Liver (tissue), 9 donors: ENCODE data around the gene MGRN1. TPM values are rescaled to one million over a fixed set of nuclear protein-coding genes. Genes with fewer than 3 reads are reported as not detected.
A peak's percentile ranks its signal among the peaks of the same experiment; 100 is the strongest.

ENCODE experiments used
- DNase-seq: peaks from one replicate; pipeline ENCODE4 v3.0.0-alpha.2; 2017; ENCODE audit warnings: low spot score
- H3K27ac ChIP-seq, 2 donors: one replicate each; pipeline ENCODE4 v1.7.0; 2013; ENCODE audit warnings: inconsistent platforms in 2 of 2, low read length in 2 of 2, control low read depth in 1 of 2, low read depth in 1 of 2, mild to moderate bottlenecking in 1 of 2
- H3K27me3 ChIP-seq, 4 donors: one replicate each; pipeline versions ENCODE4 v1.6.1 to v1.7.0; 2013; ENCODE audit warnings: low read length in 3 of 4, inconsistent platforms in 1 of 4, mild to moderate bottlenecking in 1 of 4, moderate library complexity in 1 of 4; ENCODE audit not compliant: control insufficient read depth in 4 of 4, insufficient read depth in 4 of 4
- H3K36me3 ChIP-seq, 4 donors: one replicate each; pipeline versions ENCODE4 v1.6.1 to v1.7.0; 2013; ENCODE audit warnings: low read length in 3 of 4, mild to moderate bottlenecking in 3 of 4, low read depth in 1 of 4, moderate library complexity in 1 of 4; ENCODE audit not compliant: control insufficient read depth in 4 of 4, insufficient read depth in 3 of 4
- H3K4me1 ChIP-seq, 4 donors: one replicate each; pipeline versions ENCODE4 v1.6.1 to v1.7.0; 2013; ENCODE audit warnings: low read length in 3 of 4, mild to moderate bottlenecking in 3 of 4, moderate library complexity in 1 of 4; ENCODE audit not compliant: control insufficient read depth in 4 of 4, insufficient read depth in 4 of 4
- H3K4me3 ChIP-seq, 3 donors: one replicate each; pipeline versions ENCODE4 v1.6.1 to v1.7.0; 2013; ENCODE audit warnings: low read length in 3 of 3, control low read depth in 1 of 3, low read depth in 1 of 3, mild to moderate bottlenecking in 1 of 3
- H3K9ac ChIP-seq, 2 donors: one replicate each; pipeline ENCODE4 v1.7.0; 2013; ENCODE audit warnings: low read length in 2 of 2, mild to moderate bottlenecking in 2 of 2, moderate library complexity in 2 of 2, control low read depth in 1 of 2, low read depth in 1 of 2
- H3K9me3 ChIP-seq, 4 donors: one replicate each; pipeline versions ENCODE4 v1.6.1 to v1.7.0; 2013; ENCODE audit warnings: low read length in 3 of 4; ENCODE audit not compliant: control insufficient read depth in 4 of 4
- EGR1 ChIP-seq, 2 donors: IDR thresholded peaks; 2 replicates each; pipeline ENCODE4 v1.6.1; 2016 to 2018; ENCODE audit warnings: antibody characterized with exemption in 2 of 2, low read depth in 2 of 2
- FOXA1 ChIP-seq: IDR thresholded peaks from 2 replicates; pipeline ENCODE4 v1.6.1; 2016; ENCODE audit warnings: antibody characterized with exemption
- FOXA2 ChIP-seq: IDR thresholded peaks from 2 replicates; pipeline ENCODE4 v1.6.1; 2016; ENCODE audit warnings: antibody characterized with exemption
- GABPA ChIP-seq, 2 donors: IDR thresholded peaks in 1 of 2; conservative IDR thresholded peaks in 1 of 2; 2 replicates each; pipeline ENCODE4 v1.6.1; 2016; ENCODE audit warnings: antibody characterized with exemption in 2 of 2, mild to moderate bottlenecking in 1 of 2, moderate library complexity in 1 of 2
- HNF4A ChIP-seq, 2 donors: conservative IDR thresholded peaks; 2 replicates each; pipeline ENCODE4 v1.6.1; 2016; ENCODE audit warnings: antibody characterized with exemption in 2 of 2, mild to moderate bottlenecking in 2 of 2
- HNF4G ChIP-seq: IDR thresholded peaks from 2 replicates; pipeline ENCODE4 v1.6.1; 2016; ENCODE audit warnings: antibody characterized with exemption
- JUND ChIP-seq, 2 donors: IDR thresholded peaks; 2 replicates each; pipeline ENCODE4 v1.6.1; 2016; ENCODE audit warnings: antibody characterized with exemption in 2 of 2
- NR2F2 ChIP-seq: IDR thresholded peaks from 2 replicates; pipeline ENCODE4 v1.6.1; 2016; ENCODE audit warnings: antibody characterized with exemption
- RAD21 ChIP-seq, 2 donors: IDR thresholded peaks; 2 replicates each; pipeline ENCODE4 v1.6.1; 2016; ENCODE audit warnings: antibody characterized with exemption in 2 of 2, mild to moderate bottlenecking in 2 of 2
- RXRA ChIP-seq, 2 donors: IDR thresholded peaks; 2 replicates each; pipeline ENCODE4 v1.6.1; 2017 to 2018; ENCODE audit warnings: antibody characterized with exemption in 2 of 2, mild to moderate bottlenecking in 1 of 2
- SP1 ChIP-seq: IDR thresholded peaks from 2 replicates; pipeline ENCODE4 v1.6.1; 2018; ENCODE audit warnings: antibody characterized with exemption, mild to moderate bottlenecking
- TAF1 ChIP-seq: conservative IDR thresholded peaks from 2 replicates; pipeline ENCODE4 v1.6.1; 2016; ENCODE audit warnings: antibody characterized with exemption, mild to moderate bottlenecking
- WGBS: extraction: QIAGEN DNeasy Blood & Tissue Kit; methylation state at CpG from one replicate; pipeline ENCODE4 v1.1.7; 2013; 5-methylcytosine and 5-hydroxymethylcytosine counted together
- polyA plus RNA-seq, 2 donors: library from polyadenylated mRNA; stranded (reverse) in 1 of 2; unstranded in 1 of 2; fragments of 200-250 nt in 1 of 2; fragments of >200 nt in 1 of 2; fragmentation: Nextera tagmentation in 1 of 2; extraction: Ambion mirVana in 1 of 2; gene quantifications; one replicate each; pipeline versions ENCODE4 v1.2.1 to v1.2.3, GENCODE V29; 2013 to 2015
- total RNA-seq, 2 donors: library from RNA; depleted of rRNA; stranded (reverse); fragments of >200 nt; gene quantifications; one replicate each; pipeline ENCODE4 v1.2.3, GENCODE V29; 2014
- TF ChIP-seq, protein P1 (sequence below): IDR thresholded peaks from 2 replicates; pipeline ENCODE4 v1.6.1; 2016; ENCODE audit warnings: antibody characterized with exemption
- TF ChIP-seq, protein P2 (sequence below): IDR thresholded peaks from 2 replicates; pipeline ENCODE4 v1.6.1; 2016; ENCODE audit warnings: antibody characterized with exemption
- TF ChIP-seq, protein P3 (sequence below): IDR thresholded peaks from 2 replicates; pipeline ENCODE4 v1.6.1; 2016; ENCODE audit warnings: antibody characterized with exemption
- TF ChIP-seq, protein P4 (sequence below): IDR thresholded peaks from 2 replicates; pipeline ENCODE4 v1.6.1; 2016; ENCODE audit warnings: antibody characterized with exemption, mild to moderate bottlenecking
- TF ChIP-seq, protein P5 (sequence below): fragments of 150-350 bp; IDR thresholded peaks from 2 replicates; pipeline ENCODE4 v1.5.1; 2017; ENCODE audit warnings: improper control_type of control experiment, low read depth, low read length; ENCODE audit not compliant: missing input control
- donor health status: healthy.
- donor health status: healthy.
- donor health status: healthy.
- donor health status: healthy.
- donor health status: healthy.

Gene MGRN1
- total and polyA plus RNA-seq, 4 donors = 15.9 to 35.7 (median 25.9) TPM

DNA sequence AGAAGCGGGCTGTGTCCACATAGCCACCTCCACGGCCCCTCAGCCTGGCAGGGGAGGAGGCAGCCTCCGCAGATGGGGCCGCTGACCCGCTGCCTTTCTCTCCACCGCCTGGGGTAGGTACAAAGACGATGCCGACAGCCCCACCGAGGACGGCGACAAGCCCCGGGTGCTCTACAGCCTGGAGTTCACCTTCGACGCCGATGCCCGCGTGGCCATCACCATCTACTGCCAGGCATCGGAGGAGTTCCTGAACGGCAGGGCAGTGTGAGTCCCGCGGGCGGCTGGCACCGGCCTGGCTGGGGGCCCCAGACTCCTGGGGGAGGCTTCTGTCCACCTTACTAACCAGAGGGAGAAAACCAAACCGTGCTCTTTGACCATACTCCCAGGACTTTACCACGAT is 27.9 kb downstream of the MGRN1 start:
- H3K36me3 ChIP-seq = peaks cover 2 to 20% (median 9%) of the 10 kb centered on the region in 4 donors
- TF ChIP-seq, protein P1, sequence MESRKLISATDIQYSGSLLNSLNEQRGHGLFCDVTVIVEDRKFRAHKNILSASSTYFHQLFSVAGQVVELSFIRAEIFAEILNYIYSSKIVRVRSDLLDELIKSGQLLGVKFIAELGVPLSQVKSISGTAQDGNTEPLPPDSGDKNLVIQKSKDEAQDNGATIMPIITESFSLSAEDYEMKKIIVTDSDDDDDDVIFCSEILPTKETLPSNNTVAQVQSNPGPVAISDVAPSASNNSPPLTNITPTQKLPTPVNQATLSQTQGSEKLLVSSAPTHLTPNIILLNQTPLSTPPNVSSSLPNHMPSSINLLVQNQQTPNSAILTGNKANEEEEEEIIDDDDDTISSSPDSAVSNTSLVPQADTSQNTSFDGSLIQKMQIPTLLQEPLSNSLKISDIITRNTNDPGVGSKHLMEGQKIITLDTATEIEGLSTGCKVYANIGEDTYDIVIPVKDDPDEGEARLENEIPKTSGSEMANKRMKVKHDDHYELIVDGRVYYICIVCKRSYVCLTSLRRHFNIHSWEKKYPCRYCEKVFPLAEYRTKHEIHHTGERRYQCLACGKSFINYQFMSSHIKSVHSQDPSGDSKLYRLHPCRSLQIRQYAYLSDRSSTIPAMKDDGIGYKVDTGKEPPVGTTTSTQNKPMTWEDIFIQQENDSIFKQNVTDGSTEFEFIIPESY = no peak
- TF ChIP-seq RAD21 (IDR thresholded peaks at IDR 0.05) = no peak
- no peak for TF ChIP-seq FOXA2
- TF ChIP-seq, protein P2, sequence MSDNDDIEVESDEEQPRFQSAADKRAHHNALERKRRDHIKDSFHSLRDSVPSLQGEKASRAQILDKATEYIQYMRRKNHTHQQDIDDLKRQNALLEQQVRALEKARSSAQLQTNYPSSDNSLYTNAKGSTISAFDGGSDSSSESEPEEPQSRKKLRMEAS = no peak
- no peak for TF ChIP-seq SP1
- TF ChIP-seq, protein P3, sequence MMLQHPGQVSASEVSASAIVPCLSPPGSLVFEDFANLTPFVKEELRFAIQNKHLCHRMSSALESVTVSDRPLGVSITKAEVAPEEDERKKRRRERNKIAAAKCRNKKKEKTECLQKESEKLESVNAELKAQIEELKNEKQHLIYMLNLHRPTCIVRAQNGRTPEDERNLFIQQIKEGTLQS = no peak
- TF ChIP-seq TAF1 = no peak
- TF ChIP-seq, protein P4, sequence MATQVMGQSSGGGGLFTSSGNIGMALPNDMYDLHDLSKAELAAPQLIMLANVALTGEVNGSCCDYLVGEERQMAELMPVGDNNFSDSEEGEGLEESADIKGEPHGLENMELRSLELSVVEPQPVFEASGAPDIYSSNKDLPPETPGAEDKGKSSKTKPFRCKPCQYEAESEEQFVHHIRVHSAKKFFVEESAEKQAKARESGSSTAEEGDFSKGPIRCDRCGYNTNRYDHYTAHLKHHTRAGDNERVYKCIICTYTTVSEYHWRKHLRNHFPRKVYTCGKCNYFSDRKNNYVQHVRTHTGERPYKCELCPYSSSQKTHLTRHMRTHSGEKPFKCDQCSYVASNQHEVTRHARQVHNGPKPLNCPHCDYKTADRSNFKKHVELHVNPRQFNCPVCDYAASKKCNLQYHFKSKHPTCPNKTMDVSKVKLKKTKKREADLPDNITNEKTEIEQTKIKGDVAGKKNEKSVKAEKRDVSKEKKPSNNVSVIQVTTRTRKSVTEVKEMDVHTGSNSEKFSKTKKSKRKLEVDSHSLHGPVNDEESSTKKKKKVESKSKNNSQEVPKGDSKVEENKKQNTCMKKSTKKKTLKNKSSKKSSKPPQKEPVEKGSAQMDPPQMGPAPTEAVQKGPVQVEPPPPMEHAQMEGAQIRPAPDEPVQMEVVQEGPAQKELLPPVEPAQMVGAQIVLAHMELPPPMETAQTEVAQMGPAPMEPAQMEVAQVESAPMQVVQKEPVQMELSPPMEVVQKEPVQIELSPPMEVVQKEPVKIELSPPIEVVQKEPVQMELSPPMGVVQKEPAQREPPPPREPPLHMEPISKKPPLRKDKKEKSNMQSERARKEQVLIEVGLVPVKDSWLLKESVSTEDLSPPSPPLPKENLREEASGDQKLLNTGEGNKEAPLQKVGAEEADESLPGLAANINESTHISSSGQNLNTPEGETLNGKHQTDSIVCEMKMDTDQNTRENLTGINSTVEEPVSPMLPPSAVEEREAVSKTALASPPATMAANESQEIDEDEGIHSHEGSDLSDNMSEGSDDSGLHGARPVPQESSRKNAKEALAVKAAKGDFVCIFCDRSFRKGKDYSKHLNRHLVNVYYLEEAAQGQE = no peak
- TF ChIP-seq, protein P5, sequence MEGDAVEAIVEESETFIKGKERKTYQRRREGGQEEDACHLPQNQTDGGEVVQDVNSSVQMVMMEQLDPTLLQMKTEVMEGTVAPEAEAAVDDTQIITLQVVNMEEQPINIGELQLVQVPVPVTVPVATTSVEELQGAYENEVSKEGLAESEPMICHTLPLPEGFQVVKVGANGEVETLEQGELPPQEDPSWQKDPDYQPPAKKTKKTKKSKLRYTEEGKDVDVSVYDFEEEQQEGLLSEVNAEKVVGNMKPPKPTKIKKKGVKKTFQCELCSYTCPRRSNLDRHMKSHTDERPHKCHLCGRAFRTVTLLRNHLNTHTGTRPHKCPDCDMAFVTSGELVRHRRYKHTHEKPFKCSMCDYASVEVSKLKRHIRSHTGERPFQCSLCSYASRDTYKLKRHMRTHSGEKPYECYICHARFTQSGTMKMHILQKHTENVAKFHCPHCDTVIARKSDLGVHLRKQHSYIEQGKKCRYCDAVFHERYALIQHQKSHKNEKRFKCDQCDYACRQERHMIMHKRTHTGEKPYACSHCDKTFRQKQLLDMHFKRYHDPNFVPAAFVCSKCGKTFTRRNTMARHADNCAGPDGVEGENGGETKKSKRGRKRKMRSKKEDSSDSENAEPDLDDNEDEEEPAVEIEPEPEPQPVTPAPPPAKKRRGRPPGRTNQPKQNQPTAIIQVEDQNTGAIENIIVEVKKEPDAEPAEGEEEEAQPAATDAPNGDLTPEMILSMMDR = no peak
- no peak for TF ChIP-seq FOXA1
- no peak for TF ChIP-seq JUND (IDR thresholded peaks at IDR 0.05)
- no peak for TF ChIP-seq EGR1 (IDR thresholded peaks at IDR 0.05; ENCODE audit: low read depth in 2 of 2)
- no peak for TF ChIP-seq HNF4A (conservative IDR thresholded peaks at IDR 0.05)
- no peak for TF ChIP-seq NR2F2
- TF ChIP-seq GABPA (IDR thresholded peaks at IDR 0.05 in 1 of 2, conservative IDR thresholded peaks at IDR 0.05 in 1 of 2) = no peak
- no peak for TF ChIP-seq HNF4G
- TF ChIP-seq RXRA (IDR thresholded peaks at IDR 0.05) = no peak
- peaks cover 9 to 30% (median 20%) of the 10 kb centered on the region in 4 donors for H3K4me1 ChIP-seq
- peak overlapping the region; percentile 87 to 99 for H3K27ac ChIP-seq
- H3K9ac ChIP-seq = peak overlapping the region; percentile 64 to 86
- 69% methylated on average over 25 of the region's 25 CpGs for WGBS
- no peak for DNase-seq
- H3K9me3 ChIP-seq = no peaks in the 10 kb centered on the region
- H3K4me3 ChIP-seq = no peak overlapping the region
- H3K27me3 ChIP-seq = no peaks in the 10 kb centered on the region
